ENCODE results near the gene SERPING1.

SERPING1 gene

GRCh38 chr11:57638811-57639320, 41.4 kb downstream of the SERPING1 start:
- Histone ChIP-seq H2BK5ac (ENCODE audit: low read length) (peak overlapping the region; percentile 98), H3K23ac (ENCODE audit: low read depth, low read length, poor library complexity) (no peak overlapping the region), H3K9ac (ENCODE audit: low read depth, low read length, poor library complexity) (peak overlapping the region; percentile 99), H2BK120ac (ENCODE audit: low read depth, low read length) (peak overlapping the region; percentile 99), H3K36me3 (replicated peaks in 1 of 2; ENCODE audit: control insufficient read depth in 2 of 2, insufficient read depth in 2 of 2, low read length in 2 of 2) (peaks cover 16 to 40% of the 10 kb centered on the region in 2 donors), H2BK12ac (ENCODE audit: low read length) (peak overlapping the region; percentile 12), H3K27ac (replicated peaks; ENCODE audit: low read length) (peak overlapping the region; percentile 92), H3K79me1 (ENCODE audit: low read depth, low read length) (peaks cover 2% of the 10 kb centered on the region), H3K4me2 (ENCODE audit: insufficient read depth, low read length, poor library complexity, severe bottlenecking) (peak overlapping the region; percentile 47), H2BK15ac (ENCODE audit: low read length) (peak overlapping the region; percentile 86), H3K27me3 (ENCODE audit: control insufficient read depth in 3 of 3, insufficient read depth in 3 of 3, low read depth in 1 of 3, low read length in 3 of 3) (no peaks in the 10 kb centered on the region), H2AK5ac (ENCODE audit: low read depth, low read length) (peak overlapping the region; percentile 96), H3K4ac (ENCODE audit: low read length) (peak overlapping the region; percentile 100), H4K8ac (ENCODE audit: low read depth, low read length) (no peak overlapping the region), H3K4me1 (ENCODE audit: control insufficient read depth in 2 of 2, insufficient read depth in 1 of 2, low read depth in 1 of 2, low read length in 2 of 2) (peaks cover 22 to 34% of the 10 kb centered on the region in 2 donors), H4K91ac (ENCODE audit: low read depth, low read length, poor library complexity) (peak overlapping the region; percentile 68), H3K9me3 (replicated peaks in 1 of 2; ENCODE audit: control insufficient read depth in 2 of 2, insufficient read depth in 1 of 2, low read depth in 1 of 2, low read length in 2 of 2) (no peaks in the 10 kb centered on the region), H3K18ac (ENCODE audit: low read length) (peak overlapping the region; percentile 100), H3K4me3 (ENCODE audit: low read length in 2 of 2) (peak overlapping the region; percentile 88 to 99), H3K14ac (ENCODE audit: low read length) (no peak overlapping the region), H2AFZ (ENCODE audit: low read length) (no peak overlapping the region)
- no CpG with 5 or more reads among the region's 19 CpGs for WGBS, 2 donors (ENCODE audit: extremely low coverage in 2 of 2, insufficient read length in 2 of 2, insufficient replicate concordance in 1 of 2)
- DNase-seq (ENCODE audit: low spot score): peak; percentile 32

- Histone ChIP-seq H3K9me3 (replicated peaks in 1 of 2; ENCODE audit: control insufficient read depth in 2 of 2, insufficient read depth in 1 of 2, low read depth in 1 of 2, low read length in 2 of 2) (no peaks in the 10 kb centered on the region), H3K79me1 (ENCODE audit: low read depth, low read length) (peaks cover 2% of the 10 kb centered on the region), H3K23ac (ENCODE audit: low read depth, low read length, poor library complexity) (no peak overlapping the region), H3K4ac (ENCODE audit: low read length) (no peak overlapping the region), H3K18ac (ENCODE audit: low read length) (peak overlapping the region; percentile 62), H3K14ac (ENCODE audit: low read length) (no peak overlapping the region), H2AK5ac (ENCODE audit: low read depth, low read length) (peak overlapping the region; percentile 3), H3K4me1 (ENCODE audit: control insufficient read depth in 2 of 2, insufficient read depth in 1 of 2, low read depth in 1 of 2, low read length in 2 of 2) (peaks cover 22 to 36% of the 10 kb centered on the region in 2 donors), H3K27ac (replicated peaks; ENCODE audit: low read length) (peak overlapping the region; percentile 99), H2BK15ac (ENCODE audit: low read length) (no peak overlapping the region), H2BK12ac (ENCODE audit: low read length) (no peak overlapping the region), H2BK5ac (ENCODE audit: low read length) (peak overlapping the region; percentile 95), H3K27me3 (ENCODE audit: control insufficient read depth in 3 of 3, insufficient read depth in 3 of 3, low read depth in 1 of 3, low read length in 3 of 3) (no peaks in the 10 kb centered on the region), H2AFZ (ENCODE audit: low read length) (no peak overlapping the region), H4K8ac (ENCODE audit: low read depth, low read length) (no peak overlapping the region), H3K4me3 (ENCODE audit: low read length in 2 of 2) (peak overlapping the region; percentile 88 to 99), H3K9ac (ENCODE audit: low read depth, low read length, poor library complexity) (peak overlapping the region; percentile 71), H4K91ac (ENCODE audit: low read depth, low read length, poor library complexity) (no peak overlapping the region), H3K4me2 (ENCODE audit: insufficient read depth, low read length, poor library complexity, severe bottlenecking) (peak overlapping the region; percentile 85), H2BK120ac (ENCODE audit: low read depth, low read length) (no peak overlapping the region), H3K36me3 (replicated peaks in 1 of 2; ENCODE audit: control insufficient read depth in 2 of 2, insufficient read depth in 2 of 2, low read length in 2 of 2) (peaks cover 16 to 45% of the 10 kb centered on the region in 2 donors)
- WGBS, 2 donors (ENCODE audit: extremely low coverage in 2 of 2, insufficient read length in 2 of 2, insufficient replicate concordance in 1 of 2): no CpG with 5 or more reads among the region's 15 CpGs
- DNase-seq (ENCODE audit: low spot score): peak; percentile 98
These were observed 42.0 kb downstream of the SERPING1 start for GRCh38 chr11:57639321-57640067.

GRCh38 chr11:57640068-57640800, 42.7 kb downstream of the SERPING1 start:
- no peak overlapping the region for H3K14ac ChIP-seq (ENCODE audit: low read length)
- peak overlapping the region; percentile 12 for H2BK15ac ChIP-seq (ENCODE audit: low read length)
- H3K27ac ChIP-seq (replicated peaks; ENCODE audit: low read length): peak overlapping the region; percentile 99
- H2AFZ ChIP-seq (ENCODE audit: low read length): no peak overlapping the region
- H2BK120ac ChIP-seq (ENCODE audit: low read depth, low read length): no peak overlapping the region
- peak overlapping the region; percentile 12 for H2AK5ac ChIP-seq (ENCODE audit: low read depth, low read length)
- H3K4me3 ChIP-seq (ENCODE audit: low read length in 2 of 2): peak overlapping the region; percentile 86 to 99
- H3K23ac ChIP-seq (ENCODE audit: low read depth, low read length, poor library complexity): no peak overlapping the region
- H3K79me1 ChIP-seq (ENCODE audit: low read depth, low read length): peaks cover 2% of the 10 kb centered on the region
- peaks cover 25 to 40% of the 10 kb centered on the region in 2 donors for H3K4me1 ChIP-seq (ENCODE audit: control insufficient read depth in 2 of 2, insufficient read depth in 1 of 2, low read depth in 1 of 2, low read length in 2 of 2)
- peak overlapping the region; percentile 85 for H3K4me2 ChIP-seq (ENCODE audit: insufficient read depth, low read length, poor library complexity, severe bottlenecking)
- no peak overlapping the region for H4K8ac ChIP-seq (ENCODE audit: low read depth, low read length)
- H2BK12ac ChIP-seq (ENCODE audit: low read length): no peak overlapping the region
- no peak for DNase-seq (ENCODE audit: low spot score)
- no peak overlapping the region for H3K4ac ChIP-seq (ENCODE audit: low read length)
- no peak overlapping the region for H4K91ac ChIP-seq (ENCODE audit: low read depth, low read length, poor library complexity)
- H3K18ac ChIP-seq (ENCODE audit: low read length): peak overlapping the region; percentile 62
- peak overlapping the region; percentile 71 for H3K9ac ChIP-seq (ENCODE audit: low read depth, low read length, poor library complexity)
- H3K36me3 ChIP-seq (replicated peaks in 1 of 2; ENCODE audit: control insufficient read depth in 2 of 2, insufficient read depth in 2 of 2, low read length in 2 of 2): peaks cover 16 to 52% of the 10 kb centered on the region in 2 donors
- H2BK5ac ChIP-seq (ENCODE audit: low read length): peak overlapping the region; percentile 95
- no peaks in the 10 kb centered on the region for H3K9me3 ChIP-seq (replicated peaks in 1 of 2; ENCODE audit: control insufficient read depth in 2 of 2, insufficient read depth in 1 of 2, low read depth in 1 of 2, low read length in 2 of 2)
- WGBS, 2 donors (ENCODE audit: extremely low coverage in 2 of 2, insufficient read length in 2 of 2, insufficient replicate concordance in 1 of 2): no CpG with 5 or more reads among the region's 9 CpGs
- H3K27me3 ChIP-seq (ENCODE audit: control insufficient read depth in 3 of 3, insufficient read depth in 3 of 3, low read depth in 1 of 3, low read length in 3 of 3): no peaks in the 10 kb centered on the region
